ENCODE measurements around the gene ZNF319.

DNA sequence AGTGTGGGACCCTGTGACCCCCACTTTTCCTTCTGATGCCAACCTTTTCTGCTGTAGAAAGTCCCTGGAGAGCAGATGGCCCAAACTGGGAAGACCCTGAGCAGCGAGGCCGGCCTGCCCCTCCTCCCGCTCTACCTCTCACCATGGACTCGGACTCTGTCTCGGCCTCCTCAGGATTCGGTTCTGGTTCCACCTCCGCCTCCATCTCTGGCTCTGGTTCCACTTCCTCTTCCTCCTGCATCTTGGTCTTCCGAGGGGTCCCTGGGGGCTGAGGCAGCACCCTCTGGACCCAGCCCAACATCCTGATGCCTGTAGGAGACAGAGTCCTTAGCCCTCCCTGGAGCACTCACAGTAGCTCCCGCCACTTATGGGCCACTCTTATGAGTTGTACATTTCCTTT is 33.5 kb downstream of the ZNF319 start:
- TF ChIP-seq EP300 (IDR thresholded peaks at IDR 0.05) (no peak), POLR2A (IDR thresholded peaks at IDR 0.05) (no peak), POLR2AphosphoS5 (IDR thresholded peaks at IDR 0.05) (no peak)

Measured in stomach (tissue), 4 donors.